GM03348 (cell line): ENCODE data around the gene POMT1.
"Not testable (repeated sequence)": the region's sequence is repeated elsewhere in the genome, so short reads cannot be mapped to it uniquely, and the experiment has no call there.

ENCODE experiments used
- DNase-seq: peaks from one replicate; pipeline ENCODE4 v3.0.0; 2012; ENCODE audit warnings: low spot score

POMT1 gene

GRCh38 chr9:131525643-131526565 is 23.2 kb downstream of the POMT1 start:
- DNase-seq = no peak

GRCh38 chr9:131528186-131528585 is 25.5 kb downstream of the POMT1 start:
- no peak for DNase-seq

- DNase-seq = no peak
Measured at GRCh38 chr9:131528886-131529505, 26.3 kb downstream of the POMT1 start.

- no peak for DNase-seq
Measured at GRCh38 chr9:131529597-131530545, 27.2 kb downstream of the POMT1 start.

- peak; percentile 77 for DNase-seq
Measured at GRCh38 chr9:131530546-131530919, 27.8 kb downstream of the POMT1 start.

- peak; percentile 100 for DNase-seq
Measured at GRCh38 chr9:131530920-131531832, 28.5 kb downstream of the POMT1 start, which contains the start of gene UCK1. Gene UCK1, minus strand, starts transcription at chr9:131531263. Its CDS starts 89 bp downstream, at chr9:131531174.

- DNase-seq = no peak
Measured at GRCh38 chr9:131534721-131535237, 32.1 kb downstream of the POMT1 start.

- no peak for DNase-seq
Measured at GRCh38 chr9:131537946-131538345, 35.2 kb downstream of the POMT1 start.

GRCh38 chr9:131539223-131539923 is 36.7 kb downstream of the POMT1 start:
- no peak for DNase-seq

- DNase-seq = no peak
Measured at GRCh38 chr9:131543141-131543540, 40.4 kb downstream of the POMT1 start.

- DNase-seq = no peak
Measured at GRCh38 chr9:131545003-131545785, 42.5 kb downstream of the POMT1 start, which contains the start of gene PRRT1B. Gene PRRT1B, plus strand, starts transcription at chr9:131545523. Its CDS starts 93 bp downstream, at chr9:131545616.

GRCh38 chr9:131545786-131546335 is 43.1 kb downstream of the POMT1 start:
- DNase-seq = no peak

GRCh38 chr9:131546336-131547084 is 43.8 kb downstream of the POMT1 start:
- DNase-seq = peak; percentile 56

GRCh38 chr9:131549186-131549585 is 46.5 kb downstream of the POMT1 start:
- not testable (repeated sequence) for DNase-seq

- DNase-seq = not testable (repeated sequence)
Measured at GRCh38 chr9:131550465-131550864, 47.7 kb downstream of the POMT1 start.

GRCh38 chr9:131552030-131552429 is 49.3 kb downstream of the POMT1 start:
- DNase-seq = no peak

GRCh38 chr9:131554087-131554842 is 51.5 kb downstream of the POMT1 start:
- no peak for DNase-seq
